Endothelial cell of umbilical vein (primary cell): ENCODE measurements around the gene CDC42SE2. TPM values are rescaled to one million over a fixed set of nuclear protein-coding genes. Genes with fewer than 3 reads are reported as not detected.

Experiments used
- BruUV-seq: library from RNA; stranded (reverse); fragments of 400-500 nt; replicated peaks from 2 replicates; lab custom pipeline; 2021; lab: Mats Ljungman, UMichigan
- CTCF ChIA-PET: fragments of 300-600, 350-600 bp; sonication (Branson Sonifier 250); formaldehyde crosslinking; loops from one replicate; lab custom pipeline; 2021; ENCODE audit warnings: antibody characterized with exemption, inconsistent platforms; lab: Charles Lee
- POLR2A ChIA-PET: fragments of 300-600, 350-600 bp; sonication (Branson Sonifier 250); formaldehyde crosslinking; loops from one replicate; lab custom pipeline; 2021; ENCODE audit warnings: antibody characterized with exemption, inconsistent platforms; lab: Charles Lee
- DNase-seq: peaks from one replicate; pipeline ENCODE4 v3.0.0-alpha.2; 2011; ENCODE audit warnings: low read depth, low spot score
- FAIRE-seq: peaks from 2 replicates; lab custom pipeline; 2011; peaks lifted over from hg19 to GRCh38; lab: Jason Lieb, UNC
- H2AFZ ChIP-seq: 2 replicates; pipeline ENCODE4 v1.6.0; 2012; ENCODE audit warnings: low read depth, low read length, control low read depth, inconsistent platforms
- H3K27ac ChIP-seq: 2 replicates; pipeline ENCODE4 v1.5.1; 2011; ENCODE audit warnings: low read depth, mild to moderate bottlenecking, control low read depth, low read length, moderate library complexity; ENCODE audit not compliant: insufficient read depth
- H3K27me3 ChIP-seq, 2 experiments: 2 replicates each; pipeline versions ENCODE4 v1.6.0 to v1.6.1; 2011; ENCODE audit warnings: low read length in 2 of 2, mixed read lengths in 1 of 2; ENCODE audit not compliant: control insufficient read depth in 2 of 2, insufficient read depth in 2 of 2
- H3K36me3 ChIP-seq, 2 experiments: 2 replicates in 1 of 2; 3 replicates in 1 of 2; pipeline ENCODE4 v1.5.1; 2011; ENCODE audit warnings: low read length in 2 of 2, mild to moderate bottlenecking in 1 of 2, moderate library complexity in 1 of 2; ENCODE audit not compliant: control insufficient read depth in 2 of 2, insufficient read depth in 2 of 2; ENCODE audit errors: extremely low read depth in 1 of 2
- H3K4me1 ChIP-seq: 3 replicates; pipeline ENCODE4 v1.5.1; 2011; ENCODE audit warnings: mild to moderate bottlenecking, low read length; ENCODE audit not compliant: control insufficient read depth, insufficient read depth; ENCODE audit errors: extremely low read depth
- H3K4me2 ChIP-seq: 2 replicates; pipeline ENCODE4 v1.6.1; 2011; ENCODE audit warnings: low read length, control low read depth, mixed read lengths; ENCODE audit not compliant: insufficient read depth
- H3K4me3 ChIP-seq, 3 experiments: fragments of 200-600 bp in 1 of 3; sonication (generic), shearing (Covaris generic) in 1 of 3; replicated peaks in 1 of 3; 2 replicates each; pipeline ENCODE4 v1.5.1; 2011 to 2016; ENCODE audit warnings: control low read depth in 3 of 3, low read length in 3 of 3, mild to moderate bottlenecking in 2 of 3, inconsistent platforms in 1 of 3, low read depth in 1 of 3, moderate library complexity in 1 of 3; ENCODE audit not compliant: insufficient read depth in 1 of 3
- H3K79me2 ChIP-seq: 2 replicates; pipeline ENCODE4 v1.6.0; 2012; ENCODE audit warnings: low read length, inconsistent platforms; ENCODE audit not compliant: control insufficient read depth, insufficient read depth
- H3K9ac ChIP-seq: replicated peaks from 2 replicates; pipeline ENCODE3; 2011; ENCODE audit warnings: low read length, control low read depth; ENCODE audit not compliant: insufficient read depth; ENCODE audit errors: extremely low read depth
- H3K9me1 ChIP-seq: replicated peaks from 3 replicates; pipeline ENCODE4 v1.6.0; 2011; ENCODE audit warnings: mild to moderate bottlenecking, low read length; ENCODE audit not compliant: control insufficient read depth, insufficient read depth; ENCODE audit errors: extremely low read depth
- H3K9me3 ChIP-seq: replicated peaks from 2 replicates; pipeline ENCODE4 v1.5.1; 2012; ENCODE audit warnings: low read length, inconsistent platforms; ENCODE audit not compliant: control insufficient read depth, insufficient read depth
- H4K20me1 ChIP-seq: replicated peaks from 2 replicates; pipeline ENCODE3; 2011; ENCODE audit warnings: mild to moderate bottlenecking, low read length; ENCODE audit not compliant: control insufficient read depth, insufficient read depth; ENCODE audit errors: extremely low read depth
- EZH2 ChIP-seq: IDR thresholded peaks from 2 replicates; pipeline ENCODE4 v1.6.1; 2012; ENCODE audit warnings: borderline replicate concordance, low read depth, mild to moderate bottlenecking, moderate library complexity, low read length, inconsistent platforms; ENCODE audit not compliant: severe bottlenecking
- FOS ChIP-seq: IDR thresholded peaks from 2 replicates; pipeline ENCODE4 v1.6.1; 2011; ENCODE audit warnings: mild to moderate bottlenecking, low read length, moderate library complexity, borderline replicate concordance; ENCODE audit not compliant: insufficient read depth
- GATA2 ChIP-seq: IDR thresholded peaks from 2 replicates; pipeline ENCODE4 v1.7.0; 2011; ENCODE audit warnings: low read depth, mild to moderate bottlenecking, moderate library complexity, mixed read lengths, low read length; ENCODE audit not compliant: insufficient read length, insufficient read depth
- JUN ChIP-seq: IDR thresholded peaks from 2 replicates; pipeline ENCODE4 v1.6.1; 2011; ENCODE audit warnings: borderline replicate concordance, low read depth; ENCODE audit not compliant: insufficient read length, insufficient read depth
- MAX ChIP-seq: IDR thresholded peaks from 2 replicates; pipeline ENCODE4 v1.6.1; 2011; ENCODE audit not compliant: insufficient read depth, insufficient read length
- MYC ChIP-seq: IDR thresholded peaks from one replicate; pipeline ENCODE4 v1.6.1; 2011; ENCODE audit warnings: mild to moderate bottlenecking, low read depth, low read length
- POLR2A ChIP-seq: IDR thresholded peaks from 2 replicates; pipeline ENCODE4 v1.6.1; 2012; ENCODE audit warnings: low read depth, mild to moderate bottlenecking, control low read depth, low read length
- POLR2AphosphoS5 ChIP-seq: IDR thresholded peaks from 2 replicates; pipeline ENCODE4 v1.6.1; 2012; ENCODE audit warnings: low read depth, mild to moderate bottlenecking, control low read depth, low read length, moderate library complexity; ENCODE audit not compliant: insufficient read depth
- dilution Hi-C: fragments of 300-500 bp; cut with MboI; formaldehyde crosslinking; loops from one replicate; pipeline ENCODE4 v1.15.0; 2019; ENCODE audit warnings: low sequenced_read_pairs; ENCODE audit not compliant: extremely low pct_ligation_motif_present
- intact Hi-C: fragments of 100-400 bp; cut with micrococcal nuclease; formaldehyde crosslinking; loops from one replicate; pipeline ENCODE4 v1.10.0; 2022
- polyA plus RNA-seq, 4 experiments: library from polyadenylated mRNA; depleted of rRNA in 3 of 4; stranded (reverse) in 3 of 4; unstranded in 1 of 4; fragments of >200 nt; gene quantifications; 2 replicates each; pipeline versions ENCODE4 v1.2.1 to v1.2.3, GENCODE V29; 2011 to 2012; ENCODE audit warnings: missing spikeins in 1 of 4
- total RNA-seq: library from RNA; stranded (reverse); gene quantifications from 2 replicates; pipeline ENCODE4 v1.2.3, GENCODE V29; 2021
- TF ChIP-seq, protein P1 (sequence below), 2 donors: IDR thresholded peaks; 1 replicate in 1 of 2; 2 replicates in 1 of 2; pipeline ENCODE4 v1.5.1; 2011; ENCODE audit warnings: low read length in 2 of 2, mild to moderate bottlenecking in 2 of 2, moderate library complexity in 2 of 2, control low read depth in 1 of 2, inconsistent platforms in 1 of 2, low read depth in 1 of 2; ENCODE audit not compliant: insufficient read depth in 1 of 2; ENCODE audit errors: extremely low read depth in 1 of 2

The CDC42SE2 gene
- total and polyA plus RNA-seq, 2 donors (not counting 3 experiments of a cell fraction or from before 2014, with no cell fraction given) = 14.7 to 21.9 TPM

- BruUV-seq = no TSS peak
- H3K79me2 ChIP-seq = no peaks in the 10 kb centered on the region
- no peaks in the 10 kb centered on the region for H3K4me1 ChIP-seq
- no peak overlapping the region for H2AFZ ChIP-seq
- dilution Hi-C loops = no loop called here
- TF ChIP-seq POLR2AphosphoS5 (no peak), FOS (no peak), EZH2 (no peak), MAX (no peak), MYC (no peak), POLR2A (no peak), GATA2 (no peak), JUN (no peak)
- TF ChIP-seq, protein P1, sequence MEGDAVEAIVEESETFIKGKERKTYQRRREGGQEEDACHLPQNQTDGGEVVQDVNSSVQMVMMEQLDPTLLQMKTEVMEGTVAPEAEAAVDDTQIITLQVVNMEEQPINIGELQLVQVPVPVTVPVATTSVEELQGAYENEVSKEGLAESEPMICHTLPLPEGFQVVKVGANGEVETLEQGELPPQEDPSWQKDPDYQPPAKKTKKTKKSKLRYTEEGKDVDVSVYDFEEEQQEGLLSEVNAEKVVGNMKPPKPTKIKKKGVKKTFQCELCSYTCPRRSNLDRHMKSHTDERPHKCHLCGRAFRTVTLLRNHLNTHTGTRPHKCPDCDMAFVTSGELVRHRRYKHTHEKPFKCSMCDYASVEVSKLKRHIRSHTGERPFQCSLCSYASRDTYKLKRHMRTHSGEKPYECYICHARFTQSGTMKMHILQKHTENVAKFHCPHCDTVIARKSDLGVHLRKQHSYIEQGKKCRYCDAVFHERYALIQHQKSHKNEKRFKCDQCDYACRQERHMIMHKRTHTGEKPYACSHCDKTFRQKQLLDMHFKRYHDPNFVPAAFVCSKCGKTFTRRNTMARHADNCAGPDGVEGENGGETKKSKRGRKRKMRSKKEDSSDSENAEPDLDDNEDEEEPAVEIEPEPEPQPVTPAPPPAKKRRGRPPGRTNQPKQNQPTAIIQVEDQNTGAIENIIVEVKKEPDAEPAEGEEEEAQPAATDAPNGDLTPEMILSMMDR (IDR thresholded peaks at IDR 0.05; ENCODE audit: extremely low read depth in 1 of 2, insufficient read depth in 1 of 2, low read depth in 1 of 2, low read length in 2 of 2) = no peak
- no peaks in the 10 kb centered on the region for H3K27me3 ChIP-seq
- H3K9me1 ChIP-seq = no peaks in the 10 kb centered on the region
- no peaks in the 10 kb centered on the region for H3K9me3 ChIP-seq
- no peak for DNase-seq
- H3K4me3 ChIP-seq = no peak overlapping the region
- no peaks in the 10 kb centered on the region for H4K20me1 ChIP-seq
- no peak overlapping the region for H3K9ac ChIP-seq
- no peak overlapping the region for H3K27ac ChIP-seq
- POLR2A ChIA-PET = no interaction called here
- CTCF ChIA-PET = interaction anchor here (1.7 to 3.1 kb wide), 3 partner anchors 32 to 1514 kb away, joined by 6 to 18 read pairs (median 6); no protein-coding TSS in a partner anchor
- H3K36me3 ChIP-seq = no peaks in the 10 kb centered on the region
- intact Hi-C loops = no loop called here
- FAIRE-seq = no peak
- H3K4me2 ChIP-seq = no peak overlapping the region
Measured at GRCh38 chr5:131413605-131414559, 150.0 kb downstream of the CDC42SE2 start.
